Inflammatory macrophage treated with lipopolysaccharide for 1 hour (primary cell): ENCODE measurements around the gene PTGDR2.

Experiments used
- DNase-seq, 2 donors: peaks; one replicate each; pipeline ENCODE4 v3.0.0-alpha.2; 2020 to 2022

Gene PTGDR2

GRCh38 chr11:60857378-60858232, 1.9 kb upstream of the PTGDR2 start:
- peak; percentile 2 to 9 for DNase-seq

GRCh38 chr11:60854847-60855725, 664 bp downstream of the PTGDR2 start:
- no peak for DNase-seq

- DNase-seq = no peak
These were observed 1.5 kb downstream of the PTGDR2 start for GRCh38 chr11:60854140-60854846.

- DNase-seq = no peak
These were observed 2.5 kb downstream of the PTGDR2 start for GRCh38 chr11:60852982-60853950.

- DNase-seq = no peak
These were observed 3.4 kb downstream of the PTGDR2 start for GRCh38 chr11:60852117-60852981.

GRCh38 chr11:60851327-60852104, 4.2 kb downstream of the PTGDR2 start:
- DNase-seq = no peak

GRCh38 chr11:60849641-60850520, 5.9 kb downstream of the PTGDR2 start:
- DNase-seq = no peak

GRCh38 chr11:60848714-60849151, 7.0 kb downstream of the PTGDR2 start:
- no peak for DNase-seq

GRCh38 chr11:60847896-60848295, 7.9 kb downstream of the PTGDR2 start:
- no peak for DNase-seq

- DNase-seq = no peak
These were observed 8.5 kb downstream of the PTGDR2 start for GRCh38 chr11:60847281-60847680.

GRCh38 chr11:60845338-60845737, 10.4 kb downstream of the PTGDR2 start:
- no peak for DNase-seq

GRCh38 chr11:60844870-60845221, 10.9 kb downstream of the PTGDR2 start:
- no peak for DNase-seq

GRCh38 chr11:60844045-60844869, 11.5 kb downstream of the PTGDR2 start:
- no peak for DNase-seq

GRCh38 chr11:60842668-60843600, 12.8 kb downstream of the PTGDR2 start:
- DNase-seq = peak; percentile 12 to 20

- peak; percentile 89 to 99 for DNase-seq
These were observed 13.7 kb downstream of the PTGDR2 start, which contains the start of gene CCDC86 for GRCh38 chr11:60841797-60842667. CCDC86 (plus strand) TSS chr11:60842113; CDS start chr11:60842125, 12 bp downstream.
